HG03558 (cell line): ENCODE measurements around the gene KCNA4.
"Not testable (repeated sequence)": the region's sequence is repeated elsewhere in the genome, so short reads cannot be mapped to it uniquely, and the experiment has no call there.

Source experiments
- ATAC-seq: cut with Tn5 transposase; IDR thresholded peaks from one replicate; pipeline ENCODE4 v1.9.1; 2021; ENCODE audit warnings: moderate number of reproducible peaks; ENCODE audit not compliant: unreplicated experiment; ENCODE audit errors: extremely low read depth

The KCNA4 gene

GRCh38 chr11:30000986-30001750 is 15.7 kb downstream of the KCNA4 start:
- ATAC-seq = no peak

DNA sequence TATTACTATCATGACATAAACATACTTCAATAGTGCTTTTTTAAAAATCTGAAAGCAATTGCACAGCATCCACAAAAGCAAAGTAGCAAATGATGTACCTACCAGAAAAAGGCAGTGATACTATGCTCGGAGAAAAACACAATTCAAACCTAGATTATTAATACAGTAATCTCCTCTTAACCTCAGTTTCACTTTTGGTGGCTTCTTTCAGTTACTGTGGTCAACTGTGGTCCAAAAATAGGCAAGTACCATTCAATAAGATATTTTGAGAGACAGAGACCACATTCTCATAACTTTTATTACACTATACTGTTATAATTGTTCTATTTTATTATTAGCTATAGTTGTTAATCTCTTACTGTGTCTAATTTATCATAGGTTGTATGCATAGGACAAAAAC is 20.8 kb downstream of the KCNA4 start:
- ATAC-seq = no peak

DNA sequence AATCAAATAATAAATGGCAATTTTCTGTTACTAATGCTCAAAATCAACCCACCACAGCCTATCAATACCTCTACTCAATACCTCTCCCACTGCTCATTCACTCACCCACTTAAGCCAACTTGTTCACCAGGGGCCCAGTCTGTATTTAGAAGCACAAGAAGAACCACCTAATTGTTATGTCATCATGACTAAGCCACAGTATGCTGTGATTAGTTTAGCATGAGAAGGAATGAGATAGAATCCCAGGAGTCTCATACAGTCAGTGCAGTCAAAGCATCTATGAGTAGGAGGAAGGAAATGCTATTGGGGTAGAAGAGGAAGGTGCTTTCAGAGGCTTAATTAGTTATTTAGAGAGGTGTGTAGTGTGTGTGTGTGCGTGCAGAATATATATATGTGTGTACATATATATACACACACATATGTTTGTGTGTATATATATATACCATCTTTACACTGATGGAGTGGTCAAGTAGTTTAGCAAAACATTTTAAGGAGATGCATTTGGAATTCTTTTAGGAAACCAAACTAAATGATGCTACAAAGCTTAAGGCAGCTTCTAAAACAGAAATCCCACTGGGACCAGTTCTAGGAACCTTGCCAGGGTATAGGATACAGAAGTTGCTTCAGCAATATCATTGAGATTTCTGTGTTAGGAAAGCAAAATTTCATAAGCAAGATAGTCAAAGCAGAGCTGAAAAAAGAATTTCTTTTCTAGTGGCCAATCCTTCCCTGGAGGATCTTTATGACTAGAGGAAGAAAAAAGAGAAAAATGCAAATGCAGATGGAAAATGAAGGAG is 27.5 kb downstream of the KCNA4 start:
- no peak for ATAC-seq

GRCh38 chr11:29985248-29985647 is 31.6 kb downstream of the KCNA4 start:
- ATAC-seq = no peak

DNA sequence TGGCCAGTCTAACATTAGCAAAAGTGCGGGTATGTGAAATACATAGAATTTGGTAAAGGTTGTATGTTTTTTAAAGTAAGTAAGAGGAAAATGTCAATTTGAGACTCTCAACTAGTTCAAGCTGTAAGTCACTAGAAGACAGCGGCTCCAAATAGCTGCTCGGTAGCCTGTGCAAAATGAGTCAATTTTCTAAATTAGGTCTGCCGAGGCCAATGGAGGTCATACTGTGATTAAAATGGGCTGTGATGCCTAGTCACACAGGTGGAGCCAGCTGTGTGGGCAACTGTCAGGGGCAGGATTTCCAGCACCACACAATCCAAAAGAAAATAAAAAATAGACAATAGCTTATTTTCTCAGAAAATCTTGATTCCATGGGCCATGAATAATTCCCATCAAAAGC is 32.3 kb downstream of the KCNA4 start:
- no peak for ATAC-seq

DNA sequence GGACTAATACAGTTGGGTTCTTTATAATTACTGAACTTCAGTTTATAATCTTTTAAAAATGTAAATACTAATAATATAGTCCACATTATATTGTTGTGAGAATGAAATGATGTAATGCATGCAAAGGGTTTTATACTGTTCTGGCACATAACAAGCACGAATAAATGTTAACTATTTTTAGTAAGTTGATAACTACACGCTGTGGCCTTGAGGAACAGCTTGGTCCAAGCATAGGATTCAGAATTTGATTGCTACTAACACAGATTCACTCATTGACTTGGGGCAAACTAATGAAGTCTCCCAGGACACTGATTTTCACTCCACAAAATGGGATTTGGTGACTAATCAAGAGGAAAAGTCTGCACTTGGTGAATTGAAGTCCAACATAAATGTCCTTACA is 38.3 kb downstream of the KCNA4 start:
- no peak for ATAC-seq

- not testable (repeated sequence) for ATAC-seq
Observed at GRCh38 chr11:29975580-29975979, 41.2 kb downstream of the KCNA4 start.

DNA sequence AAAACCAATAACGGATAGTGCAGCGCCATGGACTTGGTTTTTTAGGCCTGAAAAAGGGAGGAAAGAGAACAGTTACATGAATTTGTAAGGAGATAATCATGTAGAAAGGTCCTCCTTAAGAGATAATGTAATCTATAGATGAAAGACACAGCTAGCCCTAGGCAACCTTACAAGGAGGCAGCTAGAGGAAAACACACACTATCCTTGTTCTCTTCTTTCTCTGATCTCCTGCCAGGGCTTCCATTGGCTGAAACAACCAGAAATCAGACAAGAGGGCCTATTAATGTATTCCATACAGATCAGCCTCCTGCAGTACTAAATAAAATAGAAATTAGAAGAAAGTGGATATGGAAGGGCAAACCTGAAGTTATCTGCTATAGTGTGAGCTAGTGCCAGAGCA is 53.0 kb downstream of the KCNA4 start:
- no peak for ATAC-seq

- ATAC-seq = no peak
Observed at GRCh38 chr11:29963036-29963435, 53.8 kb downstream of the KCNA4 start.

DNA sequence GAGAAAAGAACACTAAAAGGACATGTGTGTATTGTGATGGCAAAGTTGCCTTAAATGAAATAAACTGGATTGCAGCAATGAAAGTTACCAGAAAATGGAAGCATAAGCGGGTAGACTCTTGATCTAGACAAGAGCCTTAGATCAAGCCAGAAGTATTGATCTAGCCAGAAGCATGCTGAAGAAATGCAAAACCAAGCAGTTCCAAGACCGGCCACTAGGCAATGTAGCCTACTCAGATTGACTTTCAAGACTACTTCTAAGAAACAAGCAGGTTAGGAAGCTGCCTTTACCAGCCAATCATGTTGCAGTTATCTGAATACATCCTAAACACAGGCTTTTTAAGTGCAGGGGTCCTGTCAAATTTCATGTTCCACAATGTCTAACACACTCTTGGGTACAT is 54.6 kb downstream of the KCNA4 start:
- ATAC-seq = no peak
